Activated naive CD4-positive, alpha-beta T cell treated with anti-CD3 and anti-CD28 coated beads, Interleukin-2, amount 50 U/mL, for 24 hours (primary cell): ENCODE results near the gene TMEM37.

Source experiments
- H3K27ac Mint-ChIP-seq: one replicate; pipeline ENCODE4 v1.8.0; 2021; ENCODE audit warnings: mild to moderate bottlenecking, mixed read lengths
- H3K27me3 Mint-ChIP-seq: one replicate; pipeline ENCODE4 v1.8.0; 2021; ENCODE audit warnings: mixed read lengths
- H3K36me3 Mint-ChIP-seq: one replicate; pipeline ENCODE4 v1.8.0; 2021; ENCODE audit warnings: mixed read lengths
- H3K4me1 Mint-ChIP-seq: one replicate; pipeline ENCODE4 v1.8.0; 2021; ENCODE audit warnings: mixed read lengths
- H3K4me3 Mint-ChIP-seq: one replicate; pipeline ENCODE4 v1.8.0; 2021; ENCODE audit warnings: mild to moderate bottlenecking, mixed read lengths
- H3K9me3 Mint-ChIP-seq: one replicate; pipeline ENCODE4 v1.8.0; 2021; ENCODE audit warnings: mixed read lengths

TMEM37 gene

GRCh38 chr2:119453972-119454593 is 22.4 kb downstream of the TMEM37 start:
- Mint-ChIP-seq H3K27ac (no peak overlapping the region), H3K4me1 (no peaks in the 10 kb centered on the region), H3K4me3 (no peak overlapping the region), H3K9me3 (no peaks in the 10 kb centered on the region), H3K36me3 (no peaks in the 10 kb centered on the region), H3K27me3 (peaks cover 17% of the 10 kb centered on the region)

- no peaks in the 10 kb centered on the region for H3K4me1 Mint-ChIP-seq
- no peaks in the 10 kb centered on the region for H3K36me3 Mint-ChIP-seq
Observed at GRCh38 chr2:119455066-119455718, 23.5 kb downstream of the TMEM37 start.

GRCh38 chr2:119460076-119460475 is 28.4 kb downstream of the TMEM37 start:
- Mint-ChIP-seq H3K36me3 (no peaks in the 10 kb centered on the region), H3K27me3 (peaks cover 3% of the 10 kb centered on the region), H3K4me1 (no peaks in the 10 kb centered on the region), H3K9me3 (no peaks in the 10 kb centered on the region), H3K27ac (no peak overlapping the region), H3K4me3 (no peak overlapping the region)

More at GRCh38 chr2:119455066-119455718, 23.5 kb downstream of the TMEM37 start:
- no peak overlapping the region for H3K4me3 Mint-ChIP-seq
- no peak overlapping the region for H3K27ac Mint-ChIP-seq
- H3K27me3 Mint-ChIP-seq, result peaks cover 14% of the 10 kb centered on the region
- no peaks in the 10 kb centered on the region for H3K9me3 Mint-ChIP-seq

GRCh38 chr2:119461811-119462210 is 30.2 kb downstream of the TMEM37 start:
- no peak overlapping the region for H3K27ac Mint-ChIP-seq
- H3K9me3 Mint-ChIP-seq, result no peaks in the 10 kb centered on the region
- H3K36me3 Mint-ChIP-seq, result no peaks in the 10 kb centered on the region

GRCh38 chr2:119462574-119462973 is 30.9 kb downstream of the TMEM37 start:
- Mint-ChIP-seq H3K27me3 (no peaks in the 10 kb centered on the region), H3K4me1 (no peaks in the 10 kb centered on the region), H3K27ac (no peak overlapping the region), H3K36me3 (no peaks in the 10 kb centered on the region), H3K4me3 (no peak overlapping the region), H3K9me3 (no peaks in the 10 kb centered on the region)

More at GRCh38 chr2:119461811-119462210, 30.2 kb downstream of the TMEM37 start:
- H3K4me3 Mint-ChIP-seq, result no peak overlapping the region
- no peaks in the 10 kb centered on the region for H3K4me1 Mint-ChIP-seq
- H3K27me3 Mint-ChIP-seq, result no peaks in the 10 kb centered on the region

GRCh38 chr2:119463136-119463535 is 31.5 kb downstream of the TMEM37 start:
- H3K36me3 Mint-ChIP-seq, result no peaks in the 10 kb centered on the region
- no peak overlapping the region for H3K27ac Mint-ChIP-seq
- no peaks in the 10 kb centered on the region for H3K27me3 Mint-ChIP-seq
- no peaks in the 10 kb centered on the region for H3K9me3 Mint-ChIP-seq
- no peaks in the 10 kb centered on the region for H3K4me1 Mint-ChIP-seq
- H3K4me3 Mint-ChIP-seq, result no peak overlapping the region

DNA sequence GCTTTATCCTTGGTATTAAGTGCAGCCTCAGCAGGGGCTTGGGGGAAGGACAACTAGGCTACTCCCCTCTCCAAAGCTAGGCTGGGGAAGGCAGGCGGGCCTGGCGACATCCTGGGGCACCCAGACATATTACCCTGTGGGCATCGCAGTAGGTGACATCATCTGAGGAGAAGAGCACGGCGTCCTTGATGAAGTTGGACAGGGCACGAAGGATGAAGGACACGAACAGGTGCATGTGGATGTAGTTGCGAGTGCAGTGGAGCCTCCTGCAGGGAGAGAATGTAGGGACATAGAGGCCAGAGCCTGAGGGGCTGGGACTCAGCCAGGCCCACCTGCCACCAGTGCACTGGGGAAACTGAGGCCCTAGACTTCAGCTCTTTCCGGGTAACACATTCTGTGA is 32.3 kb downstream of the TMEM37 start:
- Mint-ChIP-seq H3K4me1 (no peaks in the 10 kb centered on the region), H3K9me3 (no peaks in the 10 kb centered on the region), H3K4me3 (no peak overlapping the region), H3K27ac (no peak overlapping the region), H3K27me3 (no peaks in the 10 kb centered on the region), H3K36me3 (no peaks in the 10 kb centered on the region)

DNA sequence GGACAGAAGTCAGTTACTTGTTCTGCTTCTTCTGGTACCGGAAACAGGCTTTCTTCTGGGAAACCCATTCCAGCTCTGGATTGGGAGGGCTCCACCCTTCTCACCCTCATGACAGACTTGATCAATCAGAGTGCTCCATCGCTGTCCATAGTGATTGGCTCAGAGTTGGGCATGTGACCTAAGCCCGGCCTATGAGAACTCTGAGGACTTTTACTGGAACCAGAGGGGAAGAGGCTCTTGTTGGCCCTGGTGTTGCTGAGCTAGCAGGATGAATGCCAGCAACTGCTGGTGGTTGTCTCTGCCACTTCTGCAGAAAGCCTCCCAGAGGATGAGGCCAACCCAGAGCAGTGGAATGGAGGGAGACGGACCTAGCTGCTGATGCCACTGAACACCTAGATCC is 33.3 kb downstream of the TMEM37 start:
- no peak overlapping the region for H3K27ac Mint-ChIP-seq
- H3K36me3 Mint-ChIP-seq, result no peaks in the 10 kb centered on the region
- H3K27me3 Mint-ChIP-seq, result no peaks in the 10 kb centered on the region
- H3K9me3 Mint-ChIP-seq, result no peaks in the 10 kb centered on the region
- H3K4me1 Mint-ChIP-seq, result no peaks in the 10 kb centered on the region
- H3K4me3 Mint-ChIP-seq, result no peak overlapping the region

- Mint-ChIP-seq H3K36me3 (no peaks in the 10 kb centered on the region), H3K27ac (no peak overlapping the region), H3K27me3 (no peaks in the 10 kb centered on the region), H3K9me3 (no peaks in the 10 kb centered on the region), H3K4me3 (no peak overlapping the region), H3K4me1 (no peaks in the 10 kb centered on the region)
Observed at GRCh38 chr2:119465687-119466086, 34.0 kb downstream of the TMEM37 start.

GRCh38 chr2:119466373-119466772 is 34.7 kb downstream of the TMEM37 start:
- Mint-ChIP-seq H3K4me3 (no peak overlapping the region), H3K36me3 (no peaks in the 10 kb centered on the region), H3K4me1 (no peaks in the 10 kb centered on the region), H3K27me3 (no peaks in the 10 kb centered on the region), H3K27ac (no peak overlapping the region), H3K9me3 (no peaks in the 10 kb centered on the region)

GRCh38 chr2:119468154-119468955 is 36.7 kb downstream of the TMEM37 start:
- H3K4me1 Mint-ChIP-seq, result no peaks in the 10 kb centered on the region
- no peaks in the 10 kb centered on the region for H3K9me3 Mint-ChIP-seq
- no peaks in the 10 kb centered on the region for H3K27me3 Mint-ChIP-seq
- H3K36me3 Mint-ChIP-seq, result no peaks in the 10 kb centered on the region
- no peak overlapping the region for H3K27ac Mint-ChIP-seq
- no peak overlapping the region for H3K4me3 Mint-ChIP-seq

DNA sequence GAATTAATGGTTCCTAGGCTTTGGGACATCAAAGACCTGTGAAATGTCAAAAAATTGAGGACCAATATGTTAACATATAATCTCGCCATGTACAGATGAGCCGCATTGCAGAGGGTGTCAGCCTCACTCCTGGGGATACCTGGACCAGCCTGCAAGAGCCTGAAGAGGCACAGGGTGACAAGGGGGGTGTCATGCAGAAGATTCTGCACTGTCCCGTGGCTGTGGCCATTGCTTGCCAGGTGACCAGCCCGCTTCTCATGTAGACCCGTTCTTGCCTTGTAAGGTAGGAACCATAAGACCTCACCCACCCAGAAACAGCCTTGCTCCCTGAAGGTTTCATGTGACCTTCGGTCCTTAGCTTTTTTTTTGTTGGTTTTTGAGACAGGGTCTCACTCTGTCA is 37.5 kb downstream of the TMEM37 start:
- no peak overlapping the region for H3K27ac Mint-ChIP-seq
- H3K27me3 Mint-ChIP-seq, result no peaks in the 10 kb centered on the region
- H3K9me3 Mint-ChIP-seq, result no peaks in the 10 kb centered on the region
- H3K4me3 Mint-ChIP-seq, result no peak overlapping the region
- H3K4me1 Mint-ChIP-seq, result no peaks in the 10 kb centered on the region
- H3K36me3 Mint-ChIP-seq, result no peaks in the 10 kb centered on the region

DNA sequence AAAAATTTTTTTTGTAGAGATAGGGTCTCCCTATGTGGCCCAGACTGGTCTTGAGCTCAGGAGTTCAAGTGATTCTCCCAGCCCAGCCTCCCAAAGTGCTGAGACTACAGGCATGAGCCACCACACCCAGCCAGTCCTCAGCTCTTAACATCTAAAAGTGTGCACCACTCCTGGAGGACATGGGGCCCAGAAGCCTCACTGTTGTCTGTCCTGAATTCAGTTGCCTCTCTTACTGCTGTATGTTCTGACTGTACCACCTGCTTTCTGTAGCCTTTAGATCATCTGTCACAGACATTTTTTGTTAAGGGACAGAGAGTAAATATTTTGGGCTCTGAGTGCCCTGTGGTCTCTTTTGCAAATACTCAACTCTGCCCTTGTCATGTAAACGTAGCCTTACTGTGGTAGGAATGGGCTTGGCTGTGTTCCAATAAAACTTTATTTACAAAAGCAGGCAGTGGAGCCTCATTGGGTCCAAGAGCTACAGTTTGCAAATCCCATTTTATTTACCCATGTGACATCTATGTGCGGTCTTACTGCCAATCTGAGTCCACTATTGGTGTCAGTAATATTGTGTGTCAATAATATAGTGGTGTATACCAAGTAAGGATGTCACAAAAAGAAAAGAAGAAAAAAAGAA is 38.1 kb downstream of the TMEM37 start:
- Mint-ChIP-seq H3K36me3 (no peaks in the 10 kb centered on the region), H3K4me3 (no peak overlapping the region), H3K27me3 (no peaks in the 10 kb centered on the region), H3K27ac (no peak overlapping the region), H3K4me1 (no peaks in the 10 kb centered on the region), H3K9me3 (no peaks in the 10 kb centered on the region)

GRCh38 chr2:119472749-119473148 is 41.1 kb downstream of the TMEM37 start:
- Mint-ChIP-seq H3K9me3 (no peaks in the 10 kb centered on the region), H3K4me3 (no peak overlapping the region), H3K27me3 (peaks cover 5% of the 10 kb centered on the region), H3K4me1 (no peaks in the 10 kb centered on the region), H3K27ac (no peak overlapping the region), H3K36me3 (no peaks in the 10 kb centered on the region)

DNA sequence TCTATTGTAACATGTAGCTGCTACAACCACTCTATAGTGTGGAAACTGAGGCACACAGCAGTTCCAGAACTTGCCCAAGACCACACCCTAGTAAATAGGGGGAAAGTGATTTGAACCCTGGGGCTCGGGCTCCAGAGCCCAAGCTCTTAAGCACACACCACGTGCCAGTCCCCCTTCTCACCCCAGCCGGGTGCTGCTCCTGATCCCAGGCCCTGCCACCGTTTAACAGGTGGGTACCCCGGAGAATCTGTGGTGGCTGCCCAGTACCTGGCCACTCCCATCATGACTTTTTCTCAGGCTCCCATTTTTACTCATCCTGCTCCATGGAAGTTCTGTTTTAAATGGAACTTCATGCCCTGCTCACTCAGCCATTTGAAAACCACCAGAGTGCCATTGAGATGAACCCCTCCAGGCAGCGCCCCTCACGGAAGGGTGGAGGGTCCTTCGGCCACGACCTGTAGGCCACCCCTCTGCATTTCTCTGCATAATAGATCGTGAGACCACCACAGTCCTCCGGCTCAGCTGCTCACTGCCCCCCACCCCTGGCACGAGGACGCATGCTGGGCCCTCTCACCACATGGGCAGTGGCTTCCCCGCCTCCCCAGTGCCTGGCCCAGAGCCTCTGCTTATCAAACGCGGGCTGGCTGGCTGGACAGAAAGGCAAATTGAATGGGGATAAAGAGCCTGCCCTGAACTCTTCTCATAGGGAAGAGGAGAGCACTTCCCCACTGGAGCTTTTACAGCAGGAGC is 42.1 kb downstream of the TMEM37 start:
- Mint-ChIP-seq H3K4me3 (no peak overlapping the region), H3K27me3 (peaks cover 6% of the 10 kb centered on the region), H3K36me3 (no peaks in the 10 kb centered on the region), H3K4me1 (no peaks in the 10 kb centered on the region), H3K9me3 (no peaks in the 10 kb centered on the region), H3K27ac (peak overlapping the region; percentile 14)
